Left lung (tissue), 14 donors: ENCODE measurements around the gene GALP. TPM values are rescaled to one million over a fixed set of nuclear protein-coding genes. Genes with fewer than 3 reads are reported as not detected.
"Not testable (repeated sequence)": the region's sequence is repeated elsewhere in the genome, so short reads cannot be mapped to it uniquely, and the experiment has no call there.

Source experiments
- ATAC-seq: fragments of 200-7000 bp; cut with Tn5 transposase; one replicate; pipeline ENCODE4 v1.9.1; 2020; ENCODE audit warnings: moderate library complexity
- DNase-seq, 4 donors: peaks; one replicate each; pipeline ENCODE4 v3.0.0-alpha.2; 2013 to 2020
- H3K27ac ChIP-seq, 2 donors: fragments of 200-600 bp; sonication (generic) in 1 of 2; one replicate each; pipeline versions ENCODE4 v1.5.0 to v1.8.0; 2020 to 2021
- H3K27me3 ChIP-seq, 2 donors: fragments of 200-600 bp; sonication (generic) in 1 of 2; one replicate each; pipeline versions ENCODE4 v1.5.0 to v1.8.0; 2020 to 2021
- H3K36me3 ChIP-seq, 2 donors: fragments of 200-600 bp; sonication (generic) in 1 of 2; one replicate each; pipeline versions ENCODE4 v1.5.0 to v1.8.0; 2020 to 2021
- H3K4me1 ChIP-seq, 2 donors: fragments of 200-600 bp; one replicate each; pipeline ENCODE4 v1.8.0; 2021
- H3K4me3 ChIP-seq, 2 donors: fragments of 200-600 bp; sonication (generic) in 1 of 2; one replicate each; pipeline versions ENCODE4 v1.5.0 to v1.8.0; 2020 to 2021; ENCODE audit warnings: mild to moderate bottlenecking in 1 of 2
- H3K9me3 ChIP-seq, 2 donors: fragments of 200-600 bp; sonication (generic) in 1 of 2; one replicate each; pipeline versions ENCODE4 v1.5.0 to v1.8.0; 2020 to 2021
- intact Hi-C, 2 donors: fragments of 100-400 bp; cut with DNase I; formaldehyde crosslinking; loops; one replicate each; pipeline versions ENCODE4 v1.11.2 to v1.14.2; 2022
- long read RNA-seq, 12 donors: library from polyadenylated mRNA in 2 of 12; unstranded in 2 of 12; transcript quantifications; one replicate each; pipeline ENCODE4 v2.0.0 and lab custom pipeline, GENCODE V29; 2019 to 2026
- polyA plus RNA-seq, 6 donors: library from polyadenylated mRNA; unstranded; fragments of 120-200 nt; gene quantifications; one replicate each; pipeline ENCODE4 v1.2.1, GENCODE V29; 2013; ENCODE audit not compliant: insufficient read length in 6 of 6
- total RNA-seq, 2 donors: library from RNA; stranded (reverse); fragmentation: NEBNext Ultra II Directional; extraction: Animal tissue kit (Norgen Biotek cat#: 25700); gene quantifications; one replicate each; pipeline ENCODE4 v1.2.1, GENCODE V29; 2021
- TF ChIP-seq, protein P1 (sequence below), 2 donors: fragments of 200-600 bp; sonication (generic) in 1 of 2; IDR thresholded peaks; one replicate each; pipeline versions ENCODE4 v1.5.0 to v1.8.0; 2021; ENCODE audit warnings: antibody characterized with exemption in 2 of 2
- donor health status: DM: no; HTN: yes; CAD: no.
- donor health status: DM: no; HTN: no; CAD: no.

The GALP gene
- not detected for total RNA-seq
- polyA plus RNA-seq: not detected
- long read RNA-seq, donor 1: 0 reads
- long read RNA-seq, donor 2: 0 reads
- long read RNA-seq, donor 3: 0 reads
- long read RNA-seq, donor 4: 0 reads
- long read RNA-seq, donor 5: 0 reads
- long read RNA-seq, donor 6: 0 reads
- long read RNA-seq, donor 7: 0 reads
- long read RNA-seq, donor 8: 0 reads
- long read RNA-seq, donor 9: 0 reads
- long read RNA-seq, donor 10: 0 reads
- long read RNA-seq, donor 11: 0 reads
- long read RNA-seq, donor 12: 0 reads

DNA sequence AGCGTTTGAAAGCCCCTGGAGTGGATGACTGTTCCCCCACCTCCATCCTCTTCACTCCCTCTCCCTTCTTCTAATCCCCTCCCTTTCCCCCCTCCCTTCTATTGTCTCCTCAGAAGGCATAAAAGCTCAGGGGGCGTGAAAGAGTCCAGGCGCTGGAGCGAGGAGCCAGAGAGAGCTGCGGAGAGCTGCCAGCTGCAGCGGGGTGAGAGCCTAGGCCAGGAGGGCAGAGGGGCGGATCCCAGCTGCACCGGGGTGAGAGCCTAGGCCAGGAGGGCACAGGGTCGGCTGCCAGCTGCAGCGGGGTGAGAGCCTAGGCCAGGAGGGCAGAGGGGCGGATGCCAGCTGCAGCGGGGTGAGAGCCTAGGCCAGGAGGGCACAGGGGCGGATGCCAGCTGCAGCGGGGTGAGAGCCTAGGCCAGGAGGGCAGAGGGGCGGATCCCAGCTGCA, at the start of gene GALP:
GALP (plus strand) TSS at position 148 of the 447 bp plus-strand sequence. CDS start 1,101 bp downstream, outside the sequence.
- H3K4me3 ChIP-seq, H3K36me3 ChIP-seq, DNase-seq, H3K9me3 ChIP-seq, ATAC-seq, H3K27ac ChIP-seq, H3K4me1 ChIP-seq: not testable (repeated sequence)
- intact Hi-C loops: loop anchor here in 1 of 2 donors (10.0 kb wide), 1 partner anchor 71 kb away; no protein-coding TSS in a partner anchor
- peaks cover 6 to 37% of the 10 kb centered on the region in 2 donors for H3K27me3 ChIP-seq

DNA sequence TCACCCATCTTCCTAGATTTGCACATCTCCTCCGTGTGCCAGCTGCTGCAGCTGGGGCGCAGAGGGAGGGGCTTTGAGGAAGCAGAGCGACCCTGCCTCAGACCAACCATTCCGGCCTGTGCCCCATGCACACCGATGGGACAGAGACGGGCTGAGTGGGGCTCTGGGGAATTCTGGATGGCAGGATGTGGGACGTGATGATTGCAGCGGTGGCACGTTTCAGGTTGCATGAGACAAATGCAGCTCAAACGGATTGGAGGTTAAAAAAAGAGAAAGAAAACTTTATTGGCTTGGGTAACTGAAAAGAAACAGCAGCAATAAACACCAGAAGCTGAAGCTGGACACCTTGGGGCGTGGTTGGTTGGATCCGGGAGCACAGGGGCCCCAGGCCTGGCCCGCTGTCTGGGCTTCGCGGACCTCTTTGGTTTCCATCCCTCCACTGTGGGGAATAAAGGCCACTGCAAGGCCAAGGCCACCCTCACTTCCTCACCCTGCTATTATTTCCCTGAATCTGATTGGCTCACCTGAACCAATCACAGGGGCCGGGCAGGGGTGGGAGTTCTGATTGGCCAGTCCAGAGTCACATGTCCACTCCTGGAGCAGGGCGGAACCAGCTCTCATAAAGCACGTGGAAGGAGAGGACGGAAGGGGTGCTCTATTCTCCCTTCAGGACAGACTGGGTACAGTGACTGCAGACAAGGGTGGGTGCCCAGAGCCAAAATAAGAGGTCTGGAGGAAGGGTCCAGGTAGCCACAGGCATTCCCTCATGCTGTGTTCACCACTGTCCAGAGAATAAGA, 48.6 kb upstream of the GALP start:
- ATAC-seq (no peak), DNase-seq (peak in 1 of 4 donors; percentile 51)
- TF ChIP-seq, protein P1, sequence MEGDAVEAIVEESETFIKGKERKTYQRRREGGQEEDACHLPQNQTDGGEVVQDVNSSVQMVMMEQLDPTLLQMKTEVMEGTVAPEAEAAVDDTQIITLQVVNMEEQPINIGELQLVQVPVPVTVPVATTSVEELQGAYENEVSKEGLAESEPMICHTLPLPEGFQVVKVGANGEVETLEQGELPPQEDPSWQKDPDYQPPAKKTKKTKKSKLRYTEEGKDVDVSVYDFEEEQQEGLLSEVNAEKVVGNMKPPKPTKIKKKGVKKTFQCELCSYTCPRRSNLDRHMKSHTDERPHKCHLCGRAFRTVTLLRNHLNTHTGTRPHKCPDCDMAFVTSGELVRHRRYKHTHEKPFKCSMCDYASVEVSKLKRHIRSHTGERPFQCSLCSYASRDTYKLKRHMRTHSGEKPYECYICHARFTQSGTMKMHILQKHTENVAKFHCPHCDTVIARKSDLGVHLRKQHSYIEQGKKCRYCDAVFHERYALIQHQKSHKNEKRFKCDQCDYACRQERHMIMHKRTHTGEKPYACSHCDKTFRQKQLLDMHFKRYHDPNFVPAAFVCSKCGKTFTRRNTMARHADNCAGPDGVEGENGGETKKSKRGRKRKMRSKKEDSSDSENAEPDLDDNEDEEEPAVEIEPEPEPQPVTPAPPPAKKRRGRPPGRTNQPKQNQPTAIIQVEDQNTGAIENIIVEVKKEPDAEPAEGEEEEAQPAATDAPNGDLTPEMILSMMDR (IDR thresholded peaks at IDR 0.05): no peak
- no peak overlapping the region for H3K4me3 ChIP-seq
- H3K27me3 ChIP-seq: no peaks in the 10 kb centered on the region
- H3K9me3 ChIP-seq: no peaks in the 10 kb centered on the region
- no peak overlapping the region for H3K27ac ChIP-seq
- H3K36me3 ChIP-seq: no peaks in the 10 kb centered on the region
- intact Hi-C loops: no loop called here
- peaks cover 0 to 12% of the 10 kb centered on the region in 2 donors for H3K4me1 ChIP-seq

DNA sequence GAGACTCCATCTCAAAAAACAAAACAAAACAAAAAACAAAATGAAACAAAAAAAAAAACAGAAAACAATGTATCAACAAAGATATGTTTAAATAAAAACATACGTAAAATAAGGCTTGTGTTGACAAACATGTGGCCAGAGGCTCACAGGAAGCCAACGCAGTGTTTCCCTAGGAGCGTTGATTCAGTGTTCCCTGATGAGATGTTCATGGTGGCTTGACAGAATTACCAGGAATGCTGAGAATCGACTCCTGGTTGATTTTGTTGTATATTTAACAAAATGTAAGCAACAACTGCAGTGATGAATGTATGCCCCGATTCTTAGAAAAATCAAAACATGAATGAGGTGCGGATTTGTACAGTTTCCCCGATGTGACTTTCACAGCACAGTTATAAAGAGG, 45.8 kb upstream of the GALP start:
- H3K36me3 ChIP-seq: no peaks in the 10 kb centered on the region
- ATAC-seq (no peak), DNase-seq (peak in 2 of 4 donors; percentile 76 to 86)
- H3K27me3 ChIP-seq: no peaks in the 10 kb centered on the region
- H3K27ac ChIP-seq: no peak overlapping the region
- no peaks in the 10 kb centered on the region for H3K9me3 ChIP-seq
- TF ChIP-seq, protein P1 (IDR thresholded peaks at IDR 0.05): no peak
- peaks cover 4 to 21% of the 10 kb centered on the region in 2 donors for H3K4me1 ChIP-seq
- intact Hi-C loops: no loop called here
- H3K4me3 ChIP-seq: no peak overlapping the region

DNA sequence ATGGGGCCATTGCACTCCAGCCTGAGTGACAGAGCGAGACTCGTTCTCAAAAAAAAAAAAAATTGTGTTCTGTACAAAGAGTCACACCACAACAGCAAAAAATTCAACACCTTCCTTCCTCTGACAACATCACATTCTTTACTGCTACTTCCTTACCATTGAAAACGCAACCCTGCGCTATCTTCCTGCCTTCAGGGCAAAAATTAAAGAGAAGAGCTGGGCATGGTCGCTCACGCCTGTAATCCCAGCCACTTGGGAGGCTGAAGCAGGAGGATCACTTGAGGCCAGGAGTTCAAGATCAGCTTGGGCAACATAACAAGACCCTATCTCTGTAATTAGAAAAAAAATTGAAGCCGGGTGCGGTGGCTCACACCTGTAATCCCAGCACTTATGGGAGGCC, 44.2 kb upstream of the GALP start:
- peaks cover 4 to 29% of the 10 kb centered on the region in 2 donors for H3K4me1 ChIP-seq
- ATAC-seq: no peak
- no peak overlapping the region for H3K4me3 ChIP-seq
- H3K9me3 ChIP-seq: no peaks in the 10 kb centered on the region
- TF ChIP-seq, protein P1 (IDR thresholded peaks at IDR 0.05): no peak
- peak overlapping the region; percentile 74 to 79 for H3K27ac ChIP-seq
- intact Hi-C loops: no loop called here
- no peaks in the 10 kb centered on the region for H3K27me3 ChIP-seq
- no peak for DNase-seq
- H3K36me3 ChIP-seq: no peaks in the 10 kb centered on the region

DNA sequence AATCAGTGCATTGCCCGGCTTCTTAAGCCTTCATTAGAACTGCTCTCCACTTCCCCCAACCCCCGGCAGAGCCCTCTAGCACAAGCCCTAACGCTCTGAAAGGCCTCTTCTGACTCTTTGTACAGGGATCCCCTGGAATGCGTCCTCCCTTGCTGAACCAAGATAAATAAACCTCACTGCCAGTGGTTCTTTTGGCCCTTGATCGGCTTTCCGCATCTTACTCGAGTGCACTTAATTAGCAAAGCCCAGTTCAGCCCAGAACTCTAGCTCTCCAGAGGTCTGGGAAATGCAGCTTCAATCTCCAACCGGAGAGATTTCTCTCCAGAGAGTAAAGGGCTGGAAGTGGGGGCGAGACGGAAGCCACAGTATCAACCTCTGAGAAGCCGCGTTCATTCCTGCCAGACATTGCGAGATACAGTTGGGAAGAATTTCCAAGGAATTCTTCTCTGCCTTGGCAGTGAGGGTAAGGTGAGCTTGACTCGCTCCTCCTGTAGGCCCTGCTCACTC, 43.4 kb upstream of the GALP start:
- DNase-seq (peak in 2 of 4 donors; percentile 49 to 76), ATAC-seq (peak; percentile 78)
- H3K4me1 ChIP-seq: peaks cover 4 to 34% of the 10 kb centered on the region in 2 donors
- peak overlapping the region; percentile 74 to 79 for H3K27ac ChIP-seq
- no peak overlapping the region for H3K4me3 ChIP-seq
- no peaks in the 10 kb centered on the region for H3K9me3 ChIP-seq
- intact Hi-C loops: no loop called here
- no peaks in the 10 kb centered on the region for H3K36me3 ChIP-seq
- TF ChIP-seq, protein P1 (IDR thresholded peaks at IDR 0.05): no peak
- H3K27me3 ChIP-seq: no peaks in the 10 kb centered on the region
